Measurements from ENCODE around the gene SPRY4. TPM values are rescaled to one million over a fixed set of nuclear protein-coding genes. Genes with fewer than 3 reads are reported as not detected.
A peak's percentile ranks its signal among the peaks of the same experiment; 100 is the strongest.
"Not testable (repeated sequence)": the region's sequence is repeated elsewhere in the genome, so short reads cannot be mapped to it uniquely, and the experiment has no call there.

SPRY4 gene
- total RNA-seq, 1 experiment from 2014 or later: 6.9 TPM

GRCh38 chr5:142334538-142334937, 9.7 kb upstream of the SPRY4 start:
- DNase-seq (ENCODE audit: low read depth): no peak

GRCh38 chr5:142333749-142334148, 8.9 kb upstream of the SPRY4 start:
- not testable (repeated sequence) for DNase-seq (ENCODE audit: low read depth)

- DNase-seq (ENCODE audit: low read depth): no peak
Observed at GRCh38 chr5:142330444-142330843, 5.6 kb upstream of the SPRY4 start.

GRCh38 chr5:142330026-142330425, 5.2 kb upstream of the SPRY4 start:
- DNase-seq (ENCODE audit: low read depth): no peak

GRCh38 chr5:142327111-142327842, 2.5 kb upstream of the SPRY4 start:
- no peak for DNase-seq (ENCODE audit: low read depth)

- no peak for DNase-seq (ENCODE audit: low read depth)
Observed at GRCh38 chr5:142326480-142326938, 1.7 kb upstream of the SPRY4 start.

- DNase-seq (ENCODE audit: low read depth): peak; percentile 89
Observed at GRCh38 chr5:142325725-142326479, 1.1 kb upstream of the SPRY4 start.

- peak; percentile 64 for DNase-seq (ENCODE audit: low read depth)
Observed at GRCh38 chr5:142324136-142324870, 518 bp downstream of the SPRY4 start.

GRCh38 chr5:142323480-142324135, 1.2 kb downstream of the SPRY4 start:
- no peak for DNase-seq (ENCODE audit: low read depth)

GRCh38 chr5:142322747-142323479, 1.9 kb downstream of the SPRY4 start:
- DNase-seq (ENCODE audit: low read depth): peak; percentile 20

- no peak for DNase-seq (ENCODE audit: low read depth)
Observed at GRCh38 chr5:142322403-142322746, 2.4 kb downstream of the SPRY4 start.

- peak; percentile 27 for DNase-seq (ENCODE audit: low read depth)
Observed at GRCh38 chr5:142320851-142321560, 3.8 kb downstream of the SPRY4 start.

- DNase-seq (ENCODE audit: low read depth): no peak
Observed at GRCh38 chr5:142320430-142320738, 4.4 kb downstream of the SPRY4 start.

- no peak for DNase-seq (ENCODE audit: low read depth)
Observed at GRCh38 chr5:142319560-142320429, 5.0 kb downstream of the SPRY4 start.

- no peak for DNase-seq (ENCODE audit: low read depth)
Observed at GRCh38 chr5:142319105-142319504, 5.7 kb downstream of the SPRY4 start.

- DNase-seq (ENCODE audit: low read depth): no peak
Observed at GRCh38 chr5:142317753-142318152, 7.1 kb downstream of the SPRY4 start.

GRCh38 chr5:142317173-142317572, 7.6 kb downstream of the SPRY4 start:
- no peak for DNase-seq (ENCODE audit: low read depth)

GRCh38 chr5:142316681-142317080, 8.1 kb downstream of the SPRY4 start:
- DNase-seq (ENCODE audit: low read depth): no peak

GRCh38 chr5:142316051-142316450, 8.8 kb downstream of the SPRY4 start:
- peak; percentile 33 for DNase-seq (ENCODE audit: low read depth)
